Stimulated activated CD8-positive, alpha-beta memory T cell treated with anti-CD3 and anti-CD28 coated beads, Interleukin-2, amount 100 ng/mL, for 1 hour (primary cell): ENCODE data around the gene RTN4RL1.

Experiments
- DNase-seq, 2 donors: peaks; one replicate each; pipeline ENCODE4 v3.0.0-alpha.2; 2020; ENCODE audit warnings: low read depth in 2 of 2

RTN4RL1 gene

DNA sequence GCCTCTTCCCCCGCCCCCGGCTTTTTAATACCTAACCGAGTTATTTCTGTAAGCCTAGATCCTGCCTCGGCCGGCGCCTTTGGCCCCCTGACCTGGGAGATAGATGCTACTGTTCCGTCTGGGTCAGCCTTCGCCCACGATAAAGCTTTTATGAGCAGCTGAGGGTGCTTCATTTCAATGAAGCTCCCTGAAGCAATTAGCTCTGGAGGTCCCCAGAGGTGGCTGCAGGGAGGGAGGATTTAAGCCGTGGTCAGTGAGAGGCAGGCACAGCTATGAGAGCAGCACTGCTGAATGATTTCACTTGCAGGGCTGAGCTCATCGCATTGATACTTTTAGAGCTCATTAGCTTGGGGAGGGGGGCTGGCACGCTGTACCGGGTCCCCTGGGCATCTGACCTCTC is 105.9 kb downstream of the RTN4RL1 start:
- DNase-seq = no peak

- DNase-seq = no peak
Observed at GRCh38 chr17:1918346-1919162, 106.6 kb downstream of the RTN4RL1 start.

DNA sequence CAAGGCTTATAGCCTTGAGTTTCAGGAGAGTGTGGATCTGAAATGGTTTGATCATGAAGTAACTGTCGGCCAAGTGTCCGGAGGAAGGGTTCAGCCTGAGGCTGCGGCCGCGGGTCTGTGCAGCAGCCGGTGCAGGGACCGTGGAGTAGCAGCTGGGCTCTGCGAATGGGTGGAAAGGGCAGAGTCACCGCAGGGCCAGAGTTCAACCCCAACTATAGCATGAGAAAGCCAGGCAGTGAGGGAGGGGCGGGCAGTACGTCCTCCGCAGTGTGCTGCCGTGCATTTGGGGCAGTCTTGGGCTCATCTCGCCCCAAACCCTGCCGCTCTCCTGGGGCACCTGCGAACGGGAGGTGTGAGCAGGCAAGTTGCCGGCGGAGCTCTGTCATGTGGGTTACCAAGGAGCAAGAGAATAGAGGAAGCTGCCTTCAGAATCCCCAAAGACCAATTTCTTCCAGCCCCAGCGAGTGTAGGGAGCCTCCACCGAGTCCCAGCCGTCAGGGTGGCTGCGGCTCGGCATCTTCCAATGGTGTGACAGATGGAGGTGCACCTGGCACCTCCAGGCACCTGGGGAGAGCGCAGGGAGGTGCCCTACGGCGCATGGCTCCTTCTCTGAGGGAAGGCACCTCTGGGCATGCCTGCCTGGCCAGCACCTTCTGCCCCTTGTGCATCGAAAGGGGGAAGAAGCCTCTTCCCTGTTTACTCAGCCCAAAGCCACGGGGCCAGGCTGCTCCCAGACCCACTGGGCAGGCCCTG is 108.0 kb downstream of the RTN4RL1 start:
- DNase-seq = no peak

- no peak for DNase-seq
Observed at GRCh38 chr17:1916316-1916715, 108.8 kb downstream of the RTN4RL1 start.

DNA sequence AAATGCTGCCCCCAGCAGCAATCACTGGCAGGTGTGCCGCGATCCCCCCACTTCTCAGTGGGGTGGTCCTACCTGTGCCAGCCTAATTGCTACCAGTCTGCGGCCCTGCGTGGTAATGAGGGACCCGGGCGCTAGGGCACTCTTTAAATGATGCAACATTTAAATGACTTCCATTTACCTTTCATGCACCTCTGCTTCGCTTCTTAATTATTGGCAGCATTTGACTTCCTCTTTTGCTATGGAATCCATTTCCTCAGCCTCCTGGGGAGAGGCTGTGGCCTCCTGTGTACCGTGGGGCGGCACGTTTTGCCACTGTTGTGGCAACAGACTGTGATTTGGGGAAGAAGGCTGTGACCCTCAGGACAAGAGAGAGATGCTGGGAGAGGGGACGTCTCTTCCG is 109.2 kb downstream of the RTN4RL1 start:
- no peak for DNase-seq

GRCh38 chr17:1914661-1915083 is 110.5 kb downstream of the RTN4RL1 start:
- DNase-seq = no peak

DNA sequence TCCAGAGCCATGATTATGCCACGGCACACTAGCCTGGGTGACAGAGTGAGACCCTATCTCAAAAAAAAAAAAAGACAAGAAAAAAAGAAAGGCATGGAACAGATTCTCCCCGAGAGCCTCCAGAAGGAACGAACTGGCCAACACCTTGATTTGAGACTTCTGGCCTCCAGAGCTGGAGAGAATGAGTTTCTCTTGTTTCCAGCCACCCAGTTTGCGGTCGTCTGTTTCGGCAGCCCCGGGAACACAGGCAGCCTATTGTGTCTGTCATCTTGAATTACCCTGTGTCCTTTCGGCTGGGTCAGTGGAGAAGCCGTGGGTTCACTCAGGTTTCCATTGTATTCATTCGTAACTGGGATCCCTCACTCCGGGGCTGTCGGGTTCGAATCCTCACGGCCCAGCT is 111.4 kb downstream of the RTN4RL1 start:
- no peak for DNase-seq

DNA sequence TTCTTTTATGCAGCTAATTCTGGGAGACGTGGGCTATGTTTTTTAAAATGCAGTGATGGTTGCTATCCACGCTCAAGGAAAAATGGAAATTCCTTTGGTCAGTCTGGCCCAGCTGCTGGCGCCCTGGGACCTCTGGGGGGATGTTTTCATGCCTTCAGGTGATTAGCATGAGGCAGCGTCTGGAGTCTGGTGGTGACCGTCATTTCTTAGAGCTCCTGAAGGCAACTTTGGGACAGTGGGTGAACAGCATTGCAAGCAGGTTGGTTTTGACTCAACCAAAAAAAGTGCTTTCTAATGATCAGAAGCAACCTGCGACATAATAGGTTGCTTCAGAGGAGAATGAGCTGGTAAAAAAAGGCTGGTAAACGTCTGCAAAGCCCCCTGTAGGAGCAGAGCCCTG is 113.0 kb downstream of the RTN4RL1 start:
- DNase-seq = no peak

- DNase-seq = no peak
Observed at GRCh38 chr17:1909985-1910384, 115.1 kb downstream of the RTN4RL1 start.

- no peak for DNase-seq
Observed at GRCh38 chr17:1908699-1909309, 116.3 kb downstream of the RTN4RL1 start.

DNA sequence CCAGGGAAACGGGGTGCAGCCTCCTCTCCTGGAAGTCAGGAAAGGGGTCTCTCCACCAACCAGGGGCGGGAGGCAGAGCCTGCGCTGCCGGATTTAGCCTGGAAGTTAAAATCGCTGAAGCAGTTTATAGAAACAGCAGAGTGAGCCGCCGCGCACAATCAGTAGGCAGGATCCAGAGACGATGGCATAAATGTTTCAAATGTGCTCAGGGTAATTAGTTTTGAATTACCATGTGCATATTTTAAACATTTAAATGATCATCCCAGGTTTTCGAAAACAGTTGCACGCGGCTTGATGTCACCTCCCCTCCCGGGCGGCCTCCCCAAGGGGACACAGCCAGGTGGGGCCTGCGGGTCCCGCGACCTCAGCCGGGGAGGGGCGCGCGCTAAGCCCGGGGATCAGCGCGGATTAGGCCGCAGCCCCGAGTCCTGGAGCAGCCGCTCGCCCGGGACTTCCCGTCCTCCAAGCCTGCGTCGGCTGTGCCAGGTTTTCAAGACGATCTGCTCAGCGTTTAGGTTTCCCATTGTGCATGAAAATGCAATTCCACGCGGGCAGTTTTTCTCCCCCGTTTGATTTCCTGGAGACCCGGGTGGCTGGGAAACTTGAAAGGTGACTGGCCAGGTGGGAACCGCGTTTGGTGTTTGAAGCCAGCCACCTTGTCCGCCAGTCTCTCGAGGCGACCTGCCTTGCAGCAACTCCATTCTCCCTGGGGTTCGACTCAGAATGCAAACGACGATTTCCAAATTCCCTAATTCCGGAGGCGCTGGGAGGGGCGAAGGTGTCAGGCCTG is 117.0 kb downstream of the RTN4RL1 start:
- no peak for DNase-seq

DNA sequence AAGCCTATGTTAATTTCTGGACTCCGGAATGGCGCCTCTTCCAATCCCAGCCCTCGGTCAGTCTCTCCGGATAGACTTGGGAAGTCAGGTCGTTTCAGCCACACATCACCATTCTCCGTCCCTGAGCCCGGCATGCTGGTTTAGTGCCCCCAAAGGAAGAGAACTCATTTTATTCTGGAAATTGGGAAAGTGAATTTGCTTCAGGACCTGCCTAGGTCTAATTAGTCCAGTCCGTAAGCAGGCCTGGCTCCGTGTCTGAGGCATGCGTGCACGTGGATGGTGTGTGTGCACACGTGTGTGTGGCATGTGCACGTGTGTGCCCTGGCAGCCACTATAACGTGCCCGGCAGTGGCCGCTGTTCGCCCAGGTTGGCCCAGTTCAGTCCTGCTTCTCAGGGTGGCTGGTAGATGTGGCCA is 117.9 kb downstream of the RTN4RL1 start:
- no peak for DNase-seq

DNA sequence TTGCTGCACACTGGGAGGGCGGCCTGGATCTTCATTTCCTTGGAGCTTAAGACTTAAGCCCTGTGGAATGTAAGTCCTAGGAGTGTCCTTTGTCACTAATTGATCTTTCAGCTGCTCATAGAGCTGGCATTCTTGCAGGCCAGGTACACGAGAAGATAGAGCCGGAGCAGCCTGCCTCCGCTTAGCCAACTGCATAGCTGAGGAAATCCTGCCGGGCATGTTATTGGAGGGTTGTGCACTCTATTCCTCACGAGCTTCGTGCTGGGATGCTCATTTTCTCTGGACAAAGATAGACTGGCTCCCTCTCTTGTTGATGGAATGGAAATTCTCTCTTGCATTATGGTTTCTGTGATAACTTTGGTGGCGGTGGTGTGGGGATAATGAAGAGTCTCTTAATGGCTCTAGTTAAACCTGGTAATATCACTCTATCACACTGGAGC is 118.5 kb downstream of the RTN4RL1 start:
- DNase-seq = no peak

GRCh38 chr17:1905190-1905913 is 119.8 kb downstream of the RTN4RL1 start:
- DNase-seq = no peak

DNA sequence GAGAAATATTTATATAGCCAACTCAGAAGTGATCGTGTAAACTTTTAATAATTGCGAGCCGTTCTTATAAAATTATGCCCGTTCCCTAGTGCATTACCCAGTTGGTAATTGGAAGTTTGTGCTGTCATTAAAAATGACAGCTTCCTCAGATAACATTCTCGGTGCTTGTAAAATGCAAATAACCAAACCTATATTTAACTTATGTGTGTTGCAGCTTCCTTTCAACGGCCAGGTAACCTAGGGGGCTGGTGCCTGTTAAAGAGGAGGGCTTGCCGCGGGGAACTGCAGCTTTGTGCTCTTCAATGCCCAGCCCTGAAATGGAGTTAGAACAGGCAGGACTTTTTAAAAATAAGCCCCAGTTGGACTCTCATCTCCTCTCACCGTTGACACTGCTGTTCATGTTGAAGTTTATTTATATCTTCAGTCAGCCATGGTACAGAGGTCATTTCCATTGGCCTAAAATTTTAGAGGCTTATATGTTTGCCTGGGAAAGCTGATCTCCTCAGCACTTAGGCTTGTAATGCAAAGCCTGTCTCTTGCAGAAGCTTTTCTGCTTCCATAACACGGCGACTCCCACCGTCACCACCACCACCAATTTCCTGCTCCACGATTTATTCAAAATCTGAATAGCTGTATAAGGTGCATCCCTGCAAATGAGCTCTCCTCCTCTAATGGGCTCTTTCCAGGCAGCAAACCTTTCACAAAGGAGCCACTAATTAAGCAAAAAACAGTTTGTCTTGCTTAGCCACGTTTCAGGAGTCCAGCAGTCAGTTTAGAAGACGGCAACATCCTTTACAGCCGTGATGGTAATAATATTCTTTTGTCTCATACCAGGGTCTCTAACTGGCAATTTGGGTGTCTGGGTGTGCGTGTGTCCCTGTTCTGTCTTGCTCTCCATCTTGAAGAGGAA is 120.6 kb downstream of the RTN4RL1 start:
- DNase-seq = no peak

GRCh38 chr17:1899403-1900000 is 125.6 kb downstream of the RTN4RL1 start:
- DNase-seq = no peak

DNA sequence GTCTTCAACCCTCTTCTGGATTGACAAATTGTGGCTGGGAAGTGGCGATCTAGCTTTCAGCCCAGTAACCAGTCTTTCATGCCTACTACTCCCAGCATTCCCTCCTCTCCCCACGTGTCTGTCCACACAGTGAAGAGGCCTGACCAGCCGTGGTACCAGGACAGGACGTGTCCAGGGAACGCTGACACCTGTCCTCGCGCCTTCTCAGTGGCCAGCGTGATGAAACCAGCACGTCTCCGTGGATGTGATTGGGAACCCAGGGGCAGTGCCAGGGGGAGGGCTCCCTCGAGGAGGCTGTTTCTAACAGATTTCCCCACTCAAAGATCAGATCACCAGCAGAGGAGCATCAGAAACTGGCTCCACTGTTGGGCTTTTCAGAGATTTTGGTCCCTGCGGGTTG is 126.3 kb downstream of the RTN4RL1 start:
- no peak for DNase-seq

GRCh38 chr17:1898332-1898731 is 126.8 kb downstream of the RTN4RL1 start:
- no peak for DNase-seq

- DNase-seq = no peak
Observed at GRCh38 chr17:1897105-1897656, 128.0 kb downstream of the RTN4RL1 start.
